Sciatic nerve (tissue), 2 donors: ENCODE data around the gene TMUB2. TPM values are rescaled to one million over a fixed set of nuclear protein-coding genes. Genes with fewer than 3 reads are reported as not detected.
"Not testable (repeated sequence)": the region's sequence is repeated elsewhere in the genome, so short reads cannot be mapped to it uniquely, and the experiment has no call there.

Experiments
- ATAC-seq: fragments of 200-7000 bp; cut with Tn5 transposase; one replicate; pipeline ENCODE4 v1.9.1; 2020; ENCODE audit warnings: mild to moderate bottlenecking, moderate library complexity
- DNase-seq: peaks from one replicate; pipeline ENCODE4 v3.0.0-alpha.2; 2020; ENCODE audit warnings: low spot score
- intact Hi-C: fragments of 100-400 bp; cut with DNase I; formaldehyde crosslinking; loops from one replicate; pipeline ENCODE4 v1.14.2; 2022
- microRNA-seq: library from miRNA; unstranded; fragments of <30 nt; microRNA quantifications from one replicate; pipeline ENCODE4 v1.2.0, GENCODE V29; 2020
- total RNA-seq: library from RNA; stranded (reverse); fragmentation: NEBNext Ultra II Directional; extraction: Animal tissue kit (Norgen Biotek cat#: 25700); gene quantifications from one replicate; pipeline ENCODE4 v1.2.1, GENCODE V29; 2021
- donor health status: DM: no; HTN: no; CAD: no.
- donor health status: DM: no; HTN: no; CAD: no.

Gene TMUB2
- total RNA-seq, 1 donor from 2014 or later: 33.0 TPM

DNA sequence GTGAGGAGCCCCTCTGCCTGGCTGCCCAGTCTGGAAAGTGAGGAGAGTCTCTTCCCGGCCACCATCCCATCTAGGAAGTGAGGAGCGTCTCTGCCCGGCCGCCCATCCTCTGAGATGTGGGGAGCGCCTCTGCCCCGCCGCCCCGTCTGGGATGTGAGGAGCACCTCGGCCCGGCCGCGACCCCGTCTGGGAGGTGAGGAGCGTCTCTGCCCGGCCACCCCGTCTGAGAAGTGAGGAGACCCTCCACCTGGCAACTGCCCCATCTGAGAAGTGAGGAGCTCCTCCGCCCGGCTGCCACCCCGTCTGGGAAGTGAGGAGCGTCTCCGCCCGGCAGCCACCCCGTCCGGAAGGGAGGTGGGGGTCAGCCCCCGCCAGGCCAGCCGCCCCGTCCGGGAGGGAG, 51.1 kb downstream of the TMUB2 start:
- ATAC-seq, DNase-seq, intact Hi-C loops: not testable (repeated sequence)

DNA sequence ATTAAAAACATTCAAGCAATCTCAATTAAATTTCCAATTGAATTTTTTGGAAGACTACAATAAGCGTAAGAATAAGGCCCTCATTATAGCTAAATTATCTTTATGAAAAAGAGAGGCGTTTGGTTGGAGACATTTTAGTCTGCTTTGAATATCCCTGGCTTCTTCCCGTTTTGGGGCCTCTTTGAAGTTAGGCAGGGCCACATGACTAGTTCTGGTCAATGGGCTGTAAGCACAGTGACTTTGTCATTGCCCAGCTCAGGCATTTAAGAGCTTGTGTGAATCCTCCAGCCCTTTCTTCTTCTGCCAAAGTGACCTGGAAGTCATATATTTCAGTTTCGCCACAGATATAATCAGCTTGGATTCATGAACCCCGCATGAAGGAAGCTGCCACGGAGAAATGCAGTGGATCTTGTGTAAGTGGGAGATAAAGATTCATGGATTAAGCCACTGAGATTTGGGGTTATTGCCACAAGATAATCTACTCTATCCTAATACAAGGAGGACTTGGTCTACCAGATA, 54.4 kb downstream of the TMUB2 start:
- intact Hi-C loops: loop anchor here (5.0 kb wide), 1 partner anchor 826 kb away; no protein-coding TSS in a partner anchor
- ATAC-seq (no peak), DNase-seq (no peak)

Small RNA genes within 50 kb of the gene (microRNA-seq; reads per million reads assigned to microRNA genes)
- not detected for gene MIR6782

Other genes starting within 250 kb of the TMUB2 start
- not detected for gene PPY, start 244.5 kb upstream of the TMUB2 start, total RNA-seq
- not detected for gene PYY, start 233.0 kb upstream of the TMUB2 start, total RNA-seq
- 0.58 TPM for gene NAGS, start 182.3 kb upstream of the TMUB2 start, total RNA-seq
- 17.7 TPM for gene TMEM101, start 172.0 kb upstream of the TMUB2 start, total RNA-seq
- gene LSM12, start 120.3 kb upstream of the TMUB2 start, total RNA-seq: 32.5 TPM
- 38.3 TPM for gene G6PC3, start 116.2 kb upstream of the TMUB2 start, total RNA-seq
- 63.5 TPM for gene HDAC5, start 63.3 kb upstream of the TMUB2 start, total RNA-seq
- 0.85 TPM for gene HROB, start 45.0 kb upstream of the TMUB2 start, total RNA-seq
- 0.36 TPM for gene ASB16, start 16.3 kb upstream of the TMUB2 start, total RNA-seq
- 59.8 TPM for gene ATXN7L3, start 12.9 kb downstream of the TMUB2 start, total RNA-seq
- gene UBTF, start 32.7 kb downstream of the TMUB2 start, total RNA-seq: 76.6 TPM
- gene SLC4A1, start 81.2 kb downstream of the TMUB2 start, total RNA-seq: 47.6 TPM
- 2.9 TPM for gene RUNDC3A, start 121.6 kb downstream of the TMUB2 start, total RNA-seq
- gene SLC25A39, start 137.9 kb downstream of the TMUB2 start, total RNA-seq: 91.6 TPM
- gene GRN, start 158.3 kb downstream of the TMUB2 start, total RNA-seq: 169 TPM
- gene FAM171A2, start 176.9 kb downstream of the TMUB2 start, total RNA-seq: 3.7 TPM
- gene ITGA2B, start 202.7 kb downstream of the TMUB2 start, total RNA-seq: 6.2 TPM